Tibial artery (tissue), 4 donors: Measurements from ENCODE around the gene PTPRN.

Source experiments
- DNase-seq, 2 donors: peaks; one replicate each; pipeline ENCODE4 v3.0.0-alpha.2; 2019
- H3K27ac ChIP-seq, 2 donors: fragments of 200-600 bp; sonication (generic) in 1 of 2; 1 replicate in 1 of 2; 2 replicates in 1 of 2; pipeline ENCODE4 v1.5.1; 2018 to 2019; ENCODE audit warnings: mild to moderate bottlenecking in 1 of 2
- H3K27me3 ChIP-seq, 2 donors: fragments of 200-600 bp; sonication (generic) in 1 of 2; one replicate each; pipeline versions ENCODE4 v1.5.1 to v1.6.0; 2016 to 2019
- H3K36me3 ChIP-seq, 3 donors: fragments of 200-600 bp; sonication (generic) in 2 of 3; one replicate each; pipeline ENCODE4 v1.5.1; 2016 to 2019; ENCODE audit warnings: mild to moderate bottlenecking in 2 of 3
- H3K4me1 ChIP-seq, 4 donors: fragments of 200-600 bp; sonication (generic) in 2 of 4; 1 replicate in 3 of 4; 2 replicates in 1 of 4; pipeline ENCODE4 v1.5.1; 2016 to 2019
- H3K4me3 ChIP-seq, 2 donors: fragments of 200-600 bp; sonication (generic) in 1 of 2; 1 replicate in 1 of 2; 2 replicates in 1 of 2; pipeline ENCODE4 v1.5.1; 2018 to 2019; ENCODE audit warnings: mild to moderate bottlenecking in 2 of 2
- H3K9me3 ChIP-seq, 3 donors: fragments of 200-600 bp; sonication (generic) in 1 of 3; one replicate each; pipeline ENCODE4 v1.5.1; 2016 to 2019
- CTCF ChIP-seq, 2 experiments: fragments of 200-600 bp in 1 of 2; fragments of 450-650 bp in 1 of 2; IDR thresholded peaks; one replicate each; pipeline ENCODE4 v1.5.1; 2017 to 2019; ENCODE audit warnings: antibody characterized with exemption in 2 of 2, mild to moderate bottlenecking in 1 of 2, moderate library complexity in 1 of 2
- intact Hi-C: fragments of 100-400 bp; cut with DNase I; formaldehyde crosslinking; loops from one replicate; pipeline ENCODE4 v1.15.0; 2023; ENCODE audit warnings: low total_unique reads

PTPRN gene

GRCh38 chr2:219282375-219282774 lies 26.8 kb downstream of the PTPRN start:
- H3K27ac ChIP-seq, result no peak overlapping the region
- TF ChIP-seq CTCF (IDR thresholded peaks at IDR 0.05), result no peak
- peaks cover 40 to 65% (median 59%) of the 10 kb centered on the region in 3 donors for H3K36me3 ChIP-seq
- H3K4me3 ChIP-seq, result no peak overlapping the region
- no peak for DNase-seq
- no peaks in the 10 kb centered on the region for H3K27me3 ChIP-seq
- no peaks in the 10 kb centered on the region for H3K9me3 ChIP-seq
- intact Hi-C loops, result no loop called here
- peaks cover 0 to 68% (median 43%) of the 10 kb centered on the region in 4 donors for H3K4me1 ChIP-seq

GRCh38 chr2:219281588-219281987 lies 27.6 kb downstream of the PTPRN start:
- intact Hi-C loops, result no loop called here
- Histone ChIP-seq H3K27ac (peak overlapping the region; percentile 48 to 98), H3K27me3 (no peaks in the 10 kb centered on the region), H3K36me3 (peaks cover 40 to 62% (median 59%) of the 10 kb centered on the region in 3 donors), H3K4me3 (no peak overlapping the region), H3K9me3 (no peaks in the 10 kb centered on the region), H3K4me1 (peaks cover 0 to 67% (median 43%) of the 10 kb centered on the region in 4 donors)
- no peak for TF ChIP-seq CTCF (IDR thresholded peaks at IDR 0.05)
- DNase-seq, result no peak

- H3K27ac ChIP-seq, result peak overlapping the region; percentile 98 to 99
- no peak for DNase-seq
- TF ChIP-seq CTCF (IDR thresholded peaks at IDR 0.05), result no peak
- H3K36me3 ChIP-seq, result peaks cover 40 to 53% (median 52%) of the 10 kb centered on the region in 3 donors
- intact Hi-C loops, result no loop called here
- peaks cover 0 to 58% (median 37%) of the 10 kb centered on the region in 4 donors for H3K4me1 ChIP-seq
- H3K4me3 ChIP-seq, result peak overlapping the region; percentile 80 to 94
- H3K27me3 ChIP-seq, result no peaks in the 10 kb centered on the region
- no peaks in the 10 kb centered on the region for H3K9me3 ChIP-seq
These were observed 28.6 kb downstream of the PTPRN start for GRCh38 chr2:219280651-219281050.

GRCh38 chr2:219279916-219280516 lies 29.2 kb downstream of the PTPRN start:
- Histone ChIP-seq H3K4me3 (peak overlapping the region; percentile 80 to 94), H3K27me3 (no peaks in the 10 kb centered on the region), H3K27ac (peak overlapping the region; percentile 98 to 99), H3K36me3 (peaks cover 40 to 46% (median 46%) of the 10 kb centered on the region in 3 donors), H3K4me1 (peaks cover 0 to 52% (median 34%) of the 10 kb centered on the region in 4 donors), H3K9me3 (no peaks in the 10 kb centered on the region)
- TF ChIP-seq CTCF (IDR thresholded peaks at IDR 0.05), result peak in 1 of 2 experiments; percentile 8
- intact Hi-C loops, result loop anchor here (2.0 kb wide), 1 partner anchor 15 kb away; no protein-coding TSS in a partner anchor
- DNase-seq, result peak in 1 of 2 donors; percentile 78

- intact Hi-C loops, result loop anchor here (2.0 kb wide), 1 partner anchor 15 kb away; no protein-coding TSS in a partner anchor
- Histone ChIP-seq H3K36me3 (peaks cover 33 to 39% (median 39%) of the 10 kb centered on the region in 3 donors), H3K27me3 (no peaks in the 10 kb centered on the region), H3K4me1 (peaks cover 0 to 48% (median 37%) of the 10 kb centered on the region in 4 donors), H3K9me3 (no peaks in the 10 kb centered on the region), H3K27ac (peak within 1 kb of the TSS; percentile 98 to 99), H3K4me3 (peak within 1 kb of the TSS; percentile 80 to 94)
- peak; percentile 99 to 100 for DNase-seq
- no peak for TF ChIP-seq CTCF (IDR thresholded peaks at IDR 0.05)
These were observed 29.9 kb downstream of the PTPRN start, which contains the start of gene DNAJB2 for GRCh38 chr2:219279151-219279915. Gene DNAJB2 (plus strand): TSS chr2:219279366. CDS start chr2:219279834, 468 bp downstream.
